ENCODE measurements around the gene MVB12A. TPM values are rescaled to one million over a fixed set of nuclear protein-coding genes. Genes with fewer than 3 reads are reported as not detected.
A peak's percentile ranks its signal among the peaks of the same experiment; 100 is the strongest.

MVB12A gene
- total RNA-seq, 1 donor = 32.0 TPM

DNA sequence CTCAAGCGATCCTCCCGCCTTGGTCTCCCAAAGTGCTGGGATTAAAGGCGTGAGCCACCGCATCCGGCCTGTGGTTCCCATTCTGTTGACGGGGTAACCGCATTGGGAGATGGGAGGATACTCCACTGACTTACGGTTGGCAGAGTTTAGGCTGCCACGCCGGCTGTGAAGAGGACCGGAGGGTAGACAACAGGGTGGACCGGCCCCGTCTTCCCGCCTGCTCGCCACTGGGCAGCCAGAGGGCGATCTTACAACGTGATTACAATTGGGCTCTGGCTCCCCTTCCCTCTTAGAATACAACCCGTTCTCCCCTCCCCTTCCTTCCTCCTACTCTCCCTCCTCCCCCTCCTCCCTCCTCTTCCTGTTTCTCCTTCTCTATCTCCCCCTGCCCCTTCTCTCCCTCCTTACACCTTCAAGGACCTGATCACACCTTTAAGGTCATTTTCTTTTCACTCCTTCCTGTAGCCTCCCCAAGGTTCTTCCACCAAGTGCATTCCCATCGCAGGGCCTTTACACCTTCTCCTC is 24.9 kb upstream of the MVB12A start:
- no peak overlapping the region for H3K4me3 ChIP-seq (ENCODE audit: low read depth, low read length)
- DNase-seq (ENCODE audit: low read depth) = peak; percentile 76
- TF ChIP-seq, protein P1, sequence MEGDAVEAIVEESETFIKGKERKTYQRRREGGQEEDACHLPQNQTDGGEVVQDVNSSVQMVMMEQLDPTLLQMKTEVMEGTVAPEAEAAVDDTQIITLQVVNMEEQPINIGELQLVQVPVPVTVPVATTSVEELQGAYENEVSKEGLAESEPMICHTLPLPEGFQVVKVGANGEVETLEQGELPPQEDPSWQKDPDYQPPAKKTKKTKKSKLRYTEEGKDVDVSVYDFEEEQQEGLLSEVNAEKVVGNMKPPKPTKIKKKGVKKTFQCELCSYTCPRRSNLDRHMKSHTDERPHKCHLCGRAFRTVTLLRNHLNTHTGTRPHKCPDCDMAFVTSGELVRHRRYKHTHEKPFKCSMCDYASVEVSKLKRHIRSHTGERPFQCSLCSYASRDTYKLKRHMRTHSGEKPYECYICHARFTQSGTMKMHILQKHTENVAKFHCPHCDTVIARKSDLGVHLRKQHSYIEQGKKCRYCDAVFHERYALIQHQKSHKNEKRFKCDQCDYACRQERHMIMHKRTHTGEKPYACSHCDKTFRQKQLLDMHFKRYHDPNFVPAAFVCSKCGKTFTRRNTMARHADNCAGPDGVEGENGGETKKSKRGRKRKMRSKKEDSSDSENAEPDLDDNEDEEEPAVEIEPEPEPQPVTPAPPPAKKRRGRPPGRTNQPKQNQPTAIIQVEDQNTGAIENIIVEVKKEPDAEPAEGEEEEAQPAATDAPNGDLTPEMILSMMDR (IDR thresholded peaks at IDR 0.05; ENCODE audit: insufficient read depth, low read depth, low read length) = peak; percentile 71

DNA sequence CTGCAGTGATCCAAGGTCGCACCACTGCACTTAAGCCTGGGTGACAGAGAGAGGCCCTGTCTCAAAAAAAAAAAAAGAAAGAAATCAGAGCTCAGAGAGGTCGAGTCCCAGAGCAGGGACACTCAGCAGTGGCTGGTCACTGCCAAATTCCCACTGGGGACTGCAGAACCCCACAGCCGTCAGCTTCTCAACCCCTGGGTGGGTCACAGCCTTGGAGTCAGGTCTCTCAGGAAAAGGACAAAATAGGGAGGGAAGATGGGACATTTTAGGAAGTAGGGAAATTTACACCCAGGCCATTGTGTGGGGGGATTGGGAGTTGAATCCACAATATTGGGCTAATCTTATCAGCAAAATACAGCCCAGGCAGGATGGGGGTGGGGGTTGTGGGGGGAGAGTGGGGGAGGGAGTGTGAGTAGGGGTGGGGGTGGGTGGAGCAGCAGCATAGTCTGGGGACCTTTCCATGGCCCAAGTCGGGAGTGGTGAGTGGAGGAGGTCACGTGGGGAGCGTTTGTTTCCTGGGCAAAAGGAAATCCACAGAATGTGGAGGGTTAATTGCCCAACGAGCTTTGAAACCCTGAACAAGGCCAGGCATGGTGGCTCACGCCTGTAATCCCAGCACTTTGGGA is 20.8 kb upstream of the MVB12A start:
- TF ChIP-seq, protein P1 (IDR thresholded peaks at IDR 0.05; ENCODE audit: insufficient read depth, low read depth, low read length) = no peak
- no peak overlapping the region for H3K4me3 ChIP-seq (ENCODE audit: low read depth, low read length)
- no peak for DNase-seq (ENCODE audit: low read depth)

DNA sequence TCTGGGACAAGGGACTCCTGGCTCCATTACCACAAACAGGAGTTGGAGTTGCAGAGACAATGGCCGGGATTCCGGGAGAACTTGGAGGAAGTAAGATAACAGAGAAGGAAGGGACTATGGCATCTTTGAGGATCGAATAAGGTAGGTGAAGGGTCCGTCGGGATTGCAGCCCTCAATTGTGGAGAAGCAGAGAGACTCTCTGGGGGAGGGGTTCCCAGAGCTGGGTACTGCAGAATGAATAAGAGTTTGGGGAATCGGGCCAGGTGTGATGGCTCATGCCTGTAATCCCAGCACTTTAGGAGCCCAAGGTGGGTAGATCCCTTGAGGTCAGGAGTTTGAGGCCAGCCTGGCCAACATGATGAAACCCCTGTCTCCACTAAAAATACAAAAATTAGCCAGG is 18.2 kb upstream of the MVB12A start:
- TF ChIP-seq, protein P1 (IDR thresholded peaks at IDR 0.05; ENCODE audit: insufficient read depth, low read depth, low read length) = no peak
- H3K4me3 ChIP-seq (ENCODE audit: low read depth, low read length) = no peak overlapping the region
- no peak for DNase-seq (ENCODE audit: low read depth)

DNA sequence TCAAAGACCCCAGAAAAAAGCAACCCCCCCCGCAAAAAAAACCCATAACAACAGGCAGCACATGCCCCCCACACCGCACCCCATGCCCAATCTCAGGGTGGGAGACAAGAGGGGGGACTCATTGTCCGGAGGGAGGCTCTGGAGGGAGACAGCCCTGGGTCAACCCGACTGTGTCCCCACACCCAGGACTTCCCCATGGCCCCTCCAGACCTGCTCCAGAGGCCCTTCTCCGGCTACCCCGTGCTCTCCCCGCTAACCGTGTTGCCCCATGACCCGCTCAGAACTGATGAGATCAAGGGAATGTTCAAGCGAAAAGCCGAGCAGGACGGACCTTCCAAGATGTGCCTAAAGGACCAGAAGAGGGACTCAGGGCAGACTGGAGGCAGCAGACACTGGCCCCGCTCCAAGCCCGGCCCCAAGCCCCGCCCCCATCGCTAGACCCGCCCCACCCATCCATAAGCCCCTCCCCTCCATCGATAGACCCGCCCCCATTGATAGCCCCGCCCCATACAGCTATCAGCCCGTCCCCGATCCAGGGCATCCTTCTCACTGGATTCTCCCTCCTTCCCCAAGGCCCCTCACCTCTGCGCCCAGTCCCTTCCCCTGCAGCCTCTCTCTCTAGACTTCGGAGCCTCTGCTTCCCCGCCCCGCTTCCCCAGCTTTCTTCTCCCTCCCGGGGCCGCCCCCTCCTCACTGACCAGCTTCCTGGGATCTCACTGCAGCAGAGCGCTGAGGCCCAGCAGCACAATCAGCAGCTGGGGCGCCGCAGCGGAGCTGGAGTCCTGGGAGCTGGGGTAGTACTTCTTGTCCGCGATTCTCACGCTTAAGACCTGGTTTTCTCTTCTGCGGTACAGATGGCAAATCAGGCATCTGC is 16.6 kb upstream of the MVB12A start:
- TF ChIP-seq, protein P1 (IDR thresholded peaks at IDR 0.05; ENCODE audit: insufficient read depth, low read depth, low read length) = no peak
- DNase-seq (ENCODE audit: low read depth) = no peak
- peak overlapping the region; percentile 69 for H3K4me3 ChIP-seq (ENCODE audit: low read depth, low read length)

DNA sequence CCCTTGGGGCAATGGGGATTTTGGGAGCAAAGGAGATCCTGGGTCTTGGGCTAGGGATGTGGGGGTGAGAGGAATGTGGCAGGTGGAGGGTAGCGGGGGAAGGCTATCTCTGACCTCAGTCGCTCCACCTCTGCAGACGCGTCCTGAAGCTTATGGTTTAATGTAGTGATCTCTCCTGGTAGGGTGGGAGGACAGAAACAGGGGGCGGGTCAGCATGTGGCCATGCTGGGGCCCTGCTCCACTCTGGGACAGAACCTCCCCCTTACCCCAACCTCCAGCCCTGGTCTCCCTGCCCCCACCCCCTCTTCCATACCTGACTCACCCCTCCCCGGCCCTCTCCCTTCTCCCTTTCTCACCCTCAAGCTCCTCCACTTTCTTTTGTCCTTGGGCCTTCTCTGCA is 15.8 kb upstream of the MVB12A start:
- no peak for DNase-seq (ENCODE audit: low read depth)
- TF ChIP-seq, protein P1 (IDR thresholded peaks at IDR 0.05; ENCODE audit: insufficient read depth, low read depth, low read length) = no peak
- H3K4me3 ChIP-seq (ENCODE audit: low read depth, low read length) = peak overlapping the region; percentile 69

DNA sequence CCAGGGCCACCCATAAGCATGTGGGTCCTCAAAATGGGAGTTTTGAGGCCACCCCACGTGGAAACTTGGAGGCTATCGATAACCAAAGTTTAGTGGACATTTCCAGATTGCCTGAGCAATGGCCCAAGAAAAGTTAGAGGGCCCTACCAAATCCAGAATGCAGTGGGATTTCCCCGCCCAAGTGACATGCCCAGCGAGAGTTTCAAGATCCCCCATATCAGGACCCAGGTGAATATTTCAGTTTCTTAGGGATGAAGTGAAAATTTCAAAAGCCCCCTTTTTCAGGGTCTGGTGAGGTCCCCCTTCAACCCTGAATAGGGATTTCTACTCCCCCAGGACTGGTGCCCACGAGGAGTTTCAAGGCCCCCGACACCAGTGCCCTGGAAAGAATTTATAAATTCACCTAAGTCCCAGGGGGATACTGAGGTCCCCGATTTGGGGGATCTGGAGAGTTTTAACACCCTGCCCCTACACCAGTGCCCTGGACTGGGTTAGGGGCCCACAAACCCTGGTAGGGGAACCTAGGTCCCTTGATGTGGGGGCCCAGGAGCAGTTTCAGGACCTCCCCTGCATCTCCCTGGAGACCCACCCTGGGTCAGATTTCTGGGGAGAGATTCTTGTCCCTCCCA is 15.1 kb upstream of the MVB12A start:
- H3K4me3 ChIP-seq (ENCODE audit: low read depth, low read length) = peak overlapping the region; percentile 69
- no peak for DNase-seq (ENCODE audit: low read depth)
- TF ChIP-seq, protein P1 (IDR thresholded peaks at IDR 0.05; ENCODE audit: insufficient read depth, low read depth, low read length) = no peak

All from fibroblast of villous mesenchyme (primary cell).